SK-N-SH (cell line): ENCODE data around the gene ZNF346. TPM values are rescaled to one million over a fixed set of nuclear protein-coding genes. Genes with fewer than 3 reads are reported as not detected.

Experiments used
- CTCF ChIA-PET: fragments of 300-600, 350-600 bp; formaldehyde crosslinking; extraction: SDS; loops from one replicate; lab custom pipeline; 2021; lab: Yijun Ruan, JAX
- POLR2A ChIA-PET: fragments of 350-600 bp; sonication (Branson Sonifier 250); formaldehyde crosslinking; extraction: SDS; loops from one replicate; lab custom pipeline; 2020; ENCODE audit warnings: antibody characterized with exemption, inconsistent platforms; lab: Yijun Ruan, JAX
- DNase-seq: peaks from one replicate; pipeline ENCODE4 v3.0.0; 2012
- H2AFZ ChIP-seq: fragments of 200-600 bp; sonication (generic); 2 replicates; pipeline ENCODE4 v1.8.1; 2016; ENCODE audit warnings: antibody characterized with exemption, mild to moderate bottlenecking, low read depth
- H3F3A ChIP-seq: fragments of 200-600 bp; sonication (generic); replicated peaks from 2 replicates; pipeline ENCODE3; 2016; ENCODE audit warnings: antibody characterized with exemption, mild to moderate bottlenecking; ENCODE audit not compliant: insufficient read depth
- H3K27ac ChIP-seq, 2 experiments: fragments of 200-500 bp in 1 of 2; fragments of 200-600 bp in 1 of 2; sonication (Bioruptor generic) in 1 of 2; sonication (generic), shearing (Covaris generic) in 1 of 2; 2 replicates each; pipeline versions ENCODE4 v1.5.1 to v1.6.1; 2014 to 2016; ENCODE audit warnings: low read depth in 2 of 2, inconsistent platforms in 1 of 2, low read length in 1 of 2, mild to moderate bottlenecking in 1 of 2, mixed read lengths in 1 of 2
- H3K27me3 ChIP-seq: fragments of 200-600 bp; sonication (generic), shearing (Covaris generic); 2 replicates; pipeline ENCODE4 v1.6.1; 2016; ENCODE audit warnings: mixed run types; ENCODE audit not compliant: insufficient read depth
- H3K36me3 ChIP-seq, 2 experiments: fragments of 200-500 bp in 1 of 2; fragments of 200-600 bp in 1 of 2; sonication (Bioruptor generic) in 1 of 2; sonication (generic) in 1 of 2; replicated peaks in 1 of 2; 2 replicates each; pipeline versions ENCODE3 to v1.5.1; 2014 to 2016; ENCODE audit warnings: low read length in 1 of 2, mild to moderate bottlenecking in 1 of 2; ENCODE audit not compliant: insufficient read depth in 2 of 2, control insufficient read depth in 1 of 2
- H3K4me1 ChIP-seq, 2 experiments: fragments of 200-500 bp in 1 of 2; fragments of 200-600 bp in 1 of 2; sonication (Bioruptor generic) in 1 of 2; sonication (generic), shearing (Covaris generic) in 1 of 2; 2 replicates each; pipeline versions ENCODE4 v1.5.1 to v1.6.1; 2014 to 2016; ENCODE audit warnings: low read depth in 1 of 2, low read length in 1 of 2, mixed run types in 1 of 2; ENCODE audit not compliant: insufficient read depth in 2 of 2, control insufficient read depth in 1 of 2
- H3K4me2 ChIP-seq: fragments of 200-600 bp; sonication (generic), shearing (Covaris generic); 2 replicates; pipeline ENCODE4 v1.6.1; 2017; ENCODE audit warnings: mixed run types
- H3K4me3 ChIP-seq, 2 experiments: fragments of 200-500 bp in 1 of 2; fragments of 200-600 bp in 1 of 2; sonication (Bioruptor generic) in 1 of 2; sonication (generic), shearing (Covaris generic) in 1 of 2; 2 replicates each; pipeline versions ENCODE4 v1.5.1 to v1.8.1; 2014 to 2016; ENCODE audit warnings: low read depth in 2 of 2, inconsistent platforms in 1 of 2, low read length in 1 of 2, mild to moderate bottlenecking in 1 of 2, mixed read lengths in 1 of 2, moderate library complexity in 1 of 2
- H3K79me2 ChIP-seq: fragments of 200-600 bp; sonication (generic); 2 replicates; pipeline ENCODE4 v1.8.1; 2017; ENCODE audit warnings: mild to moderate bottlenecking; ENCODE audit not compliant: insufficient read depth
- H3K9ac ChIP-seq: fragments of 200-600 bp; sonication (generic); 2 replicates; pipeline ENCODE4 v1.6.1; 2017; ENCODE audit warnings: mixed run types
- H3K9me2 ChIP-seq: fragments of 200-600 bp; sonication (generic); 2 replicates; pipeline ENCODE4 v1.6.1; 2017; ENCODE audit warnings: mixed run types
- H3K9me3 ChIP-seq: fragments of 200-600 bp; sonication (generic); 2 replicates; pipeline ENCODE4 v1.6.1; 2017; ENCODE audit warnings: mixed run types, mild to moderate bottlenecking, moderate library complexity
- H4K20me1 ChIP-seq: fragments of 200-600 bp; sonication (generic); 2 replicates; pipeline ENCODE4 v1.6.1; 2017; ENCODE audit warnings: mild to moderate bottlenecking, mixed run types; ENCODE audit not compliant: insufficient read depth
- CHD2 ChIP-seq: fragments of 150-350 bp; IDR thresholded peaks from 2 replicates; pipeline ENCODE4 v1.6.1; 2018; ENCODE audit warnings: low read length; ENCODE audit not compliant: partially characterized antibody
- CTCF ChIP-seq: fragments of 200-600 bp; sonication (generic); IDR thresholded peaks from 2 replicates; pipeline ENCODE4 v1.6.1; 2017; ENCODE audit warnings: antibody characterized with exemption, mild to moderate bottlenecking, moderate library complexity
- ELF1 ChIP-seq: IDR thresholded peaks from 2 replicates; pipeline ENCODE4 v1.4.0; 2012
- GABPA ChIP-seq: IDR thresholded peaks from 2 replicates; pipeline ENCODE4 v1.4.0; 2012; ENCODE audit warnings: low read depth, mild to moderate bottlenecking
- GATA2 ChIP-seq: sonication (generic); formaldehyde crosslinking; IDR thresholded peaks from 2 replicates; pipeline ENCODE4 v1.5.0; 2020; ENCODE audit warnings: mild to moderate bottlenecking, missing genetic modification reagents
- JUND ChIP-seq: IDR thresholded peaks from 2 replicates; pipeline ENCODE4 v1.4.0; 2012
- NFIC ChIP-seq: IDR thresholded peaks from 2 replicates; pipeline ENCODE4 v1.4.0; 2012; ENCODE audit warnings: borderline replicate concordance
- PBX3 ChIP-seq: IDR thresholded peaks from 2 replicates; pipeline ENCODE4; 2012
- POLR2AphosphoS5 ChIP-seq: IDR thresholded peaks from 2 replicates; pipeline ENCODE4 v1.6.1; 2012; ENCODE audit warnings: low read depth, low read length
- RAD21 ChIP-seq: IDR thresholded peaks from 2 replicates; pipeline ENCODE4 v1.6.1; 2012; ENCODE audit warnings: mild to moderate bottlenecking, low read length
- RCOR1 ChIP-seq: fragments of 150-350 bp; IDR thresholded peaks from 2 replicates; pipeline ENCODE4 v1.6.1; 2017; ENCODE audit warnings: antibody characterized with exemption, low read length
- RXRA ChIP-seq: IDR thresholded peaks from 2 replicates; pipeline ENCODE4 v1.4.0; 2012; ENCODE audit warnings: low read depth, mild to moderate bottlenecking, borderline replicate concordance
- TAF1 ChIP-seq: IDR thresholded peaks from 2 replicates; pipeline ENCODE4 v1.6.1; 2012; ENCODE audit warnings: low read depth, mild to moderate bottlenecking, low read length, moderate library complexity, borderline replicate concordance
- TCF12 ChIP-seq: IDR thresholded peaks from 2 replicates; pipeline ENCODE4 v1.4.0; 2012
- TEAD4 ChIP-seq: IDR thresholded peaks from 2 replicates; pipeline ENCODE4 v1.4.0; 2012; ENCODE audit warnings: mild to moderate bottlenecking, borderline replicate concordance; ENCODE audit not compliant: insufficient read depth
- USF1 ChIP-seq: IDR thresholded peaks from 2 replicates; pipeline ENCODE4 v1.4.0; 2012; ENCODE audit warnings: low read depth, borderline replicate concordance
- YY1 ChIP-seq: IDR thresholded peaks from 2 replicates; pipeline ENCODE4 v1.4.0; 2012; ENCODE audit warnings: low read depth, mild to moderate bottlenecking
- WGBS: methylation state at CpG from one replicate; pipeline ENCODE4 v1.1.6; 2017; ENCODE audit warnings: low lambda C conversion rate; 5-methylcytosine and 5-hydroxymethylcytosine counted together
- polyA plus RNA-seq, 3 experiments: library from polyadenylated mRNA; depleted of rRNA; stranded (reverse); fragments of >200 nt; gene quantifications; 2 replicates each; pipeline ENCODE4 v1.2.3, GENCODE V29; 2012
- TF ChIP-seq, protein P1 (sequence below): fragments of 150-350 bp; IDR thresholded peaks from 2 replicates; pipeline ENCODE4 v1.6.1; 2017; ENCODE audit warnings: antibody characterized with exemption, low read length, low read depth, borderline replicate concordance

ZNF346 gene
- polyA plus RNA-seq, 1 of the 3 experiments (the other 2 are of a cell fraction): 15.1 TPM

DNA sequence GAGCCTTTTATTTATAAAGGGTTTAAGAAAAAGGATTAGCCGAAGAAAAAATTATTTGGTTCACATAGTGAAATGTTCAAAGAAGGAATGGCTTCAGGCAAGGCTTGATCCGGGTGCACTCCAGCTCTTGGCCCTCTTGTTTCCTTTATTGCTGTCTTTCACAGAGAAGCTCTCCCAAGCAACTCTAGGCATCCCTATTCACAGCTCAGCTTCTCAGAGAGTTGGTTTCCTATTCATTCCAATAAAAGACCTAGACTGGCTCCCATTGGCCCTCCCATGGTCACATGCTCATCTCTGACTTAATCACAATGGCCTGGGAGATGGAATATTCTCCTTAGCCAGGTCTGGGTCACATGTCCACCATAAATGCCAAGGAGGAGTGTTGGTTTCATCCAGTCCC lies 54.8 kb downstream of the ZNF346 start:
- Histone ChIP-seq H3K79me2 (no peaks in the 10 kb centered on the region), H4K20me1 (no peaks in the 10 kb centered on the region), H3K4me2 (no peak overlapping the region), H3K36me3 (no peaks in the 10 kb centered on the region), H2AFZ (no peak overlapping the region), H3K27ac (no peak overlapping the region), H3K9me3 (no peaks in the 10 kb centered on the region), H3K9ac (no peak overlapping the region), H3K4me3 (no peak overlapping the region), H3K4me1 (no peaks in the 10 kb centered on the region), H3K27me3 (no peaks in the 10 kb centered on the region), H3F3A (peaks cover 4% of the 10 kb centered on the region), H3K9me2 (no peaks in the 10 kb centered on the region)
- CTCF ChIA-PET: interaction anchor here (1.5 to 4.2 kb wide), 2 partner anchors 10 to 36 kb away, joined by 3 to 21 read pairs; partner anchors contain the start of gene FGFR4
- DNase-seq: no peak
- WGBS: 94% methylated on average over 2 of the region's 2 CpGs
- TF ChIP-seq POLR2AphosphoS5 (no peak), RCOR1 (no peak), USF1 (peak; percentile 64; the same call in 1 of the 2 replicates), RAD21 (no peak), TEAD4 (no peak)
- POLR2A ChIA-PET: interaction anchor here (0.6 kb wide), 1 partner anchor 96 kb away, joined by 3 read pairs; no protein-coding TSS in a partner anchor

- WGBS: 91% methylated on average over 6 of the region's 9 CpGs
- Histone ChIP-seq H2AFZ (no peak overlapping the region), H3K27me3 (no peaks in the 10 kb centered on the region), H3K27ac (no peak overlapping the region), H3K9ac (no peak overlapping the region), H3K9me3 (no peaks in the 10 kb centered on the region), H3K36me3 (no peaks in the 10 kb centered on the region), H3K4me1 (no peaks in the 10 kb centered on the region), H4K20me1 (no peaks in the 10 kb centered on the region), H3F3A (peaks cover 4% of the 10 kb centered on the region), H3K79me2 (no peaks in the 10 kb centered on the region), H3K4me3 (no peak overlapping the region), H3K4me2 (no peak overlapping the region), H3K9me2 (no peaks in the 10 kb centered on the region)
- DNase-seq: no peak
- TF ChIP-seq CTCF (no peak), RXRA (no peak), RCOR1 (no peak), TCF12 (no peak), GATA2 (CRISPR knock-in tag) (no peak), CHD2 (no peak), YY1 (no peak), PBX3 (no peak), JUND (no peak), TAF1 (no peak), RAD21 (no peak), GABPA (no peak), NFIC (no peak), ELF1 (no peak)
- TF ChIP-seq, protein P1, sequence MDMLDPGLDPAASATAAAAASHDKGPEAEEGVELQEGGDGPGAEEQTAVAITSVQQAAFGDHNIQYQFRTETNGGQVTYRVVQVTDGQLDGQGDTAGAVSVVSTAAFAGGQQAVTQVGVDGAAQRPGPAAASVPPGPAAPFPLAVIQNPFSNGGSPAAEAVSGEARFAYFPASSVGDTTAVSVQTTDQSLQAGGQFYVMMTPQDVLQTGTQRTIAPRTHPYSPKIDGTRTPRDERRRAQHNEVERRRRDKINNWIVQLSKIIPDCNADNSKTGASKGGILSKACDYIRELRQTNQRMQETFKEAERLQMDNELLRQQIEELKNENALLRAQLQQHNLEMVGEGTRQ: no peak
- ChIA-PET CTCF (interaction anchor here (4.2 kb wide), 1 partner anchor 33 kb away, joined by 21 read pairs; no protein-coding TSS in a partner anchor), POLR2A (no interaction called here)
Measured at GRCh38 chr5:177079606-177080005, 57.1 kb downstream of the ZNF346 start.
